Measurements from ENCODE around the gene KCNJ1. TPM values are rescaled to one million over a fixed set of nuclear protein-coding genes. Genes with fewer than 3 reads are reported as not detected.

Gene KCNJ1
- total RNA-seq, 1 donor from 2014 or later = not detected

DNA sequence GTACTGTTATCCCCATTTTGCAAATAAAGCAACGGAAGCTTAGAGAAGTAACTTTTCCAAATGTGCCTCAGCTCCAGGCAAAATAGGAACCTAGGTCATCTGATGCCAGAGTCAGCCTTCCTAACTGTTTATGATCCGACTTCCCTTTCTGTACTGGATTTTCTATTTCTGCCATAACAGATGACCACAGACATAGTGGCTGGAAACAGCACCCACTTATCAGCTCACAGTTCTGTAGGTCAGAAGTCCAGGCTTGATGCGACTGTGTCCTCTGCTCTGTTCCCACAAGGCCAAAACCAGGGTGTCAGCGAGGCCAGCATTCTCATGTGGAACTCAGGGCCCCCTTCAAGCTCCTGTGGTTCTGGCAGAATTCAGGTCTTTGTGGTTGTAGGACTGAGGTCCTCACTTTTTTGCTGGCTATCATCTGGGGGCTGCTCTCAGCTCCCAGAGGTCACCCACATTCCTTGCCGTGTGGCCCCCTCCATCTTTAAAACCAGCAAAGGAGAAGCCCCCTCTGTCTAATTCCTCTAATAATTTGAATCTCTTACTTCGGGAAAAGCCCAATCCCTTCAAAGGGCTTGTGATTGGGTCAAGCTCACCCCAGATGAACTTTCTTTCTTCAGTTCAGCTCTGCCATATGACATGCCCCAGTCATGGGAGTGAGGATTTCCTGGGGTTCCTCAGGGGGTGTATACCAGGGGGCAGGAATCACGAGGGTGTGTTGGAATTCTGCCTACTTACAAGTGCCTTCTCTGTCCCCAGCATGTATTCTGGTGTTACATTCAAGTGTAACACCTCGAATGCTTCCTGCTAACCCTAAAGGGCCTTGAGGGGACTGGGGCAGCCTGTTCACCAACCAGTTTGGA lies 39.3 kb upstream of the KCNJ1 start:
- TF ChIP-seq, protein P1, sequence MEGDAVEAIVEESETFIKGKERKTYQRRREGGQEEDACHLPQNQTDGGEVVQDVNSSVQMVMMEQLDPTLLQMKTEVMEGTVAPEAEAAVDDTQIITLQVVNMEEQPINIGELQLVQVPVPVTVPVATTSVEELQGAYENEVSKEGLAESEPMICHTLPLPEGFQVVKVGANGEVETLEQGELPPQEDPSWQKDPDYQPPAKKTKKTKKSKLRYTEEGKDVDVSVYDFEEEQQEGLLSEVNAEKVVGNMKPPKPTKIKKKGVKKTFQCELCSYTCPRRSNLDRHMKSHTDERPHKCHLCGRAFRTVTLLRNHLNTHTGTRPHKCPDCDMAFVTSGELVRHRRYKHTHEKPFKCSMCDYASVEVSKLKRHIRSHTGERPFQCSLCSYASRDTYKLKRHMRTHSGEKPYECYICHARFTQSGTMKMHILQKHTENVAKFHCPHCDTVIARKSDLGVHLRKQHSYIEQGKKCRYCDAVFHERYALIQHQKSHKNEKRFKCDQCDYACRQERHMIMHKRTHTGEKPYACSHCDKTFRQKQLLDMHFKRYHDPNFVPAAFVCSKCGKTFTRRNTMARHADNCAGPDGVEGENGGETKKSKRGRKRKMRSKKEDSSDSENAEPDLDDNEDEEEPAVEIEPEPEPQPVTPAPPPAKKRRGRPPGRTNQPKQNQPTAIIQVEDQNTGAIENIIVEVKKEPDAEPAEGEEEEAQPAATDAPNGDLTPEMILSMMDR (conservative IDR thresholded peaks at IDR 0.05; ENCODE audit: low read depth, low read length) = no peak
- H3K4me3 ChIP-seq (ENCODE audit: low read depth, low read length) = peak overlapping the region; percentile 59
- DNase-seq (ENCODE audit: low read depth) = no peak

DNA sequence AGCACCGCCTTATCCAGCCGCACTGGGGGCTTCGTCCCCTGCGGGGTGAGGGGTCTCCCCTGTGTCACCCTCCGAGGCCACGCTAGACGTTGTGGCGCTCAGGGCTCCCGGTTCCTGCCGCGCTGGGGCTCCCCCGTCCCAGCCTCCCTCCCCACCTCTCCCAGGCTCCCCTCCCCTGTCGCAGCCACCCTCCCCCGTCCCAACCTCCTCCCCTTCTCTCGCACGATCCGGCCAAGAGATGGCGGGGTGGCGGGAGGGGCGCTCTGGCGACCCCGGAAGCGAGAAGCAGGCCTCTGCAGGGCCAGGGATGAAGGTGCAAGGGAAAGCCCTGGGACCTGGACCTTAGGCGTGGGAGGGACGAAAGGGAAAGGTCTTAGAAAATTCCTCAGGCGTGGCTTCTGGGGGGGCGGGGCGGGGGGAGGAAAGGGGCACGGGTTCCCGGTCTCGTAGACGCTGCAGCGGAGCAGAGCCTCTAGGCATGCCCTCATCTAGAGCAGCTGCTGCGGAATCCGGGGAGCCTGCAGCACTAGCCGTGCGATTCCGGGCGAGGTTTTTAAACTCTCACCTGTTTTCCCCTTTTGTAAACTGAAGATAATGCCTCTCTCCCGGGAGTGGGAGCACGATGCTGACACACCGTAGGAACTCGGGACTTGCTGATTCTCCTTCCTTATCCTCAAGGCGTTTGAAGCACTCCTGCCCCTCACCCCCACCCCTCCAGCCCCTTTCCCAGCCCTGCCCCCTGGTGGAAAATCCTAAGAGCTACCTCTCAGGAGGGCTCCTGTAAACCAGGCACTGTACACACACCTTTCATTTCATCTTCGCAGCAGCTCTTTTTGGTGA lies 38.5 kb upstream of the KCNJ1 start:
- no peak for DNase-seq (ENCODE audit: low read depth)
- TF ChIP-seq, protein P1 (conservative IDR thresholded peaks at IDR 0.05; ENCODE audit: low read depth, low read length) = peak; percentile 56
- peak overlapping the region; percentile 59 for H3K4me3 ChIP-seq (ENCODE audit: low read depth, low read length)

DNA sequence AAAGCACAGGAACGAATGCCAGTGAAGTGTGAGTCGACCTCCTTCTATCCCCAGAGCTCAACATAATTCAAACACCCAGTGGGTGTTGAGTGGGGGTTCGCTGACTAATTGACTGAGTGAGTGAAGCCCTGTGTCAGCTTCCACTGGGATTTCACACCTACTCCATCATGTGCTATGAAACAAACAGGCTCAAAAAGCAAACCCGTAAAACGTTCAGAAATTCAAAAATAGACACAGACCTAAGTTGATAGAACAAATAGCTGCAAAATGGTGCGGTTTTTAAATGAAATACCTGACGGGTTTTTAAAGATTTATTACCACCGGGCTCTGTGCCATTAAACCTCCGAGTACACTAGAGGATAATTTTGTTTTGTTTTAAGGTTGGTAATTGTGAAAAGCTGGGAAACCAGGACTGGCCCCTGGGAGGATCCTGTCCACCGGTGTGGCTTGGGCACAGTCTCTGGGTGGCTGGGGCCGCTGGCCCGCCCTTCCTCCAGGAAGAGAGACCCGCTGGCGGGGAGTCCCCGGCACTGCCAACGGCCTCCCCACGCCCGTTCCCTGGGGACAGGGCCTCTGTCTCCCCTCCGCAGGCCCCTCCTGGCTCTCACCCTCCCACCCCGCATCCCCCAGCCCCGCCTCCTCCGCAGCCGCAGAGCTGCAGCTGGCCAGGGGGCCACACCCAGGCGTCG lies 37.7 kb upstream of the KCNJ1 start:
- DNase-seq (ENCODE audit: low read depth) = no peak
- TF ChIP-seq, protein P1 (conservative IDR thresholded peaks at IDR 0.05; ENCODE audit: low read depth, low read length) = no peak
- H3K4me3 ChIP-seq (ENCODE audit: low read depth, low read length) = peak overlapping the region; percentile 59

DNA sequence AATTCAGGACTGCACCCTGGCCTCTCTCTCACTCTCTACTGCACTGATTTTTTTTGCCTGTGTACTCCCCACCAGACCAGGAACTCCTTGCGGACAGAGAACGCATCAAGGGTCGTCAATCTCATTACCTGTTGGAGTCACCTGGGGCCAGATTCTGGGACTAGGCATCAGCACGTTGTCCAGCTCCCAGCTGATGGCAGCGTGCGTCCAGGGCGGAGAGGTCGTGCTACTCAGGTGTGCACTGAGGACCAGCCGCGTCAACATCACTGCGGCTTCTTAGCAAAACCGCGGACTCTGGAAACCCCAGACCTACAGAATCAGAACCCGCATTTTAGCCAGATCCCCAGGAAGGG lies 37.2 kb upstream of the KCNJ1 start:
- no peak overlapping the region for H3K4me3 ChIP-seq (ENCODE audit: low read depth, low read length)
- no peak for DNase-seq (ENCODE audit: low read depth)
- TF ChIP-seq, protein P1 (conservative IDR thresholded peaks at IDR 0.05; ENCODE audit: low read depth, low read length) = no peak

DNA sequence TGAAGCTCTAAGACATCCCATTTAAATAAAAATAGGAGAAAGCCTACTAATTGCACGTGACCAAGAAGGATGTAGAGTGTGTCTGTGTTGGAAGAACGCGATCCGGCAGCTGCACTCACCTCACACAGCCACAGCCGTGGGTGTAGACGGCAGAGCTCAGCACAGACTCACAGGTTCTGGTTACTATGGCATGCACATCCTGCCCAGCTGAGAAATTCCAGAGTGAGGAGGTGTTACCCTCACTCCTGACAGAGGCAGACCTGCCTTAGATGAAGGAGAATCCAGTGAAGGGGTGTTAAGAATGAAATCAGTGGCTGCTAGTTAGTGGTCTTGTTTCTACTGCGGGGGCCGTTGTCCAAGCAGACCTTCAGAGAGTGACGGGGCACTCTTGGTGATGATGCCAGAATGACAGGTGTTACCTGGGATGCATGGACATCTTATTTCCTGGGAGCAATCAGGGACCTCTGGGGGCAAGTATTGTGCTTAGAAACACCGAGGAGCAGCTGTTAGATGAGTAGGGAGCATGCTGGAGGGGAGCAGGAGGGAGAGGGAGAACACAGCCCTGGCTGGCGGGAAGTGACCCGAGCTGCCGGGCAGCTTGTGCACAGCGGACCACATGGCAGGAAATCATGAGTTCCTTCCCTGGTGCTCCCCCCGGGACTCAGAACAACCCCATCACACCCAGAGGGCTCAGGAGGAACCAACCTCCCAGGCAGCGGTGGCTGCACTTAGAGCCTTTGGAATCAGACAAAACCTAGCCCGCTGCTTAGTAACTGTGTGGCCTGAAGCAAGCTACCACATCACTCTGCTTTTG lies 36.4 kb upstream of the KCNJ1 start:
- no peak for DNase-seq (ENCODE audit: low read depth)

More for the DNA sequence above, 36.4 kb upstream of the KCNJ1 start:
- no peak overlapping the region for H3K4me3 ChIP-seq (ENCODE audit: low read depth, low read length)
- TF ChIP-seq, protein P1 (conservative IDR thresholded peaks at IDR 0.05; ENCODE audit: low read depth, low read length) = no peak
